H9 (cell line): Measurements from ENCODE around the gene MZT2A. TPM values are rescaled to one million over a fixed set of nuclear protein-coding genes. Genes with fewer than 3 reads are reported as not detected.
"Not testable (repeated sequence)": the region's sequence is repeated elsewhere in the genome, so short reads cannot be mapped to it uniquely, and the experiment has no call there.

ENCODE experiments used
- DNase-seq: peaks from one replicate; pipeline ENCODE4 v3.0.0-alpha.2; 2017
- H2AFZ ChIP-seq: one replicate; pipeline ENCODE4 v1.6.1; 2013; ENCODE audit warnings: mild to moderate bottlenecking, low read length, control low read depth, moderate library complexity
- H2AK5ac ChIP-seq: 2 replicates; pipeline ENCODE4 v1.6.1; 2013; ENCODE audit warnings: low read length, control low read depth, mixed read lengths; ENCODE audit not compliant: insufficient read length
- H2BK120ac ChIP-seq: one replicate; pipeline ENCODE4 v1.6.1; 2013; ENCODE audit warnings: low read depth, mild to moderate bottlenecking, low read length, control low read depth, inconsistent platforms; ENCODE audit not compliant: poor library complexity, severe bottlenecking
- H2BK12ac ChIP-seq: 2 replicates; pipeline ENCODE4 v1.6.1; 2013; ENCODE audit warnings: low read length, control low read depth, mixed read lengths, low read depth; ENCODE audit not compliant: insufficient read length
- H2BK15ac ChIP-seq: 2 replicates; pipeline ENCODE4 v1.6.1; 2013; ENCODE audit warnings: low read depth, low read length, control low read depth
- H2BK20ac ChIP-seq: one replicate; pipeline ENCODE4 v1.6.1; 2013; ENCODE audit warnings: low read depth, mild to moderate bottlenecking, low read length, control low read depth, inconsistent platforms; ENCODE audit not compliant: poor library complexity, severe bottlenecking
- H2BK5ac ChIP-seq: 2 replicates; pipeline ENCODE4 v1.6.1; 2013; ENCODE audit warnings: low read length, control low read depth, mixed read lengths; ENCODE audit not compliant: insufficient read length
- H3K14ac ChIP-seq: 2 replicates; pipeline ENCODE4 v1.6.1; 2013; ENCODE audit warnings: low read length, control low read depth; ENCODE audit not compliant: insufficient read depth
- H3K18ac ChIP-seq: 2 replicates; pipeline ENCODE4 v1.6.1; 2013; ENCODE audit warnings: low read depth, mild to moderate bottlenecking, mixed read lengths, low read length, control low read depth; ENCODE audit not compliant: insufficient read length
- H3K23ac ChIP-seq: 2 replicates; pipeline ENCODE4 v1.6.1; 2013; ENCODE audit warnings: low read length, control low read depth, mixed read lengths, low read depth; ENCODE audit not compliant: insufficient read length
- H3K23me2 ChIP-seq: 2 replicates; pipeline ENCODE4 v1.6.1; 2013; ENCODE audit warnings: low read depth, mild to moderate bottlenecking, mixed read lengths, low read length, control low read depth; ENCODE audit not compliant: insufficient read length, poor library complexity, severe bottlenecking
- H3K27ac ChIP-seq: 2 replicates; pipeline ENCODE4 v1.5.1; 2013; ENCODE audit warnings: low read length, control low read depth, mixed read lengths, low read depth; ENCODE audit not compliant: insufficient read length
- H3K27me3 ChIP-seq: 2 replicates; pipeline ENCODE4 v1.6.1; 2013; ENCODE audit warnings: low read length, control low read depth, inconsistent platforms; ENCODE audit not compliant: insufficient read depth
- H3K4ac ChIP-seq: 2 replicates; pipeline ENCODE4 v1.6.1; 2013; ENCODE audit warnings: low read depth, mild to moderate bottlenecking, control low read depth, inconsistent platforms, low read length, moderate library complexity
- H3K4me1 ChIP-seq: 2 replicates; pipeline ENCODE4 v1.6.1; 2013; ENCODE audit warnings: low read length, control low read depth, inconsistent platforms; ENCODE audit not compliant: insufficient read depth
- H3K4me2 ChIP-seq: 2 replicates; pipeline ENCODE4 v1.6.1; 2013; ENCODE audit warnings: low read length, control low read depth, mixed read lengths; ENCODE audit not compliant: insufficient read length, insufficient read depth
- H3K56ac ChIP-seq: 2 replicates; pipeline ENCODE4 v1.6.1; 2013; ENCODE audit warnings: low read depth, mild to moderate bottlenecking, mixed read lengths, low read length, control low read depth; ENCODE audit not compliant: insufficient read length
- H3K79me1 ChIP-seq: 2 replicates; pipeline ENCODE4 v1.6.1; 2013; ENCODE audit warnings: low read depth, mild to moderate bottlenecking, moderate library complexity, low read length, control low read depth, inconsistent platforms; ENCODE audit not compliant: insufficient read depth, poor library complexity, severe bottlenecking
- H3K79me2 ChIP-seq: 2 replicates; pipeline ENCODE4 v1.6.1; 2013; ENCODE audit warnings: low read length, control low read depth, inconsistent platforms; ENCODE audit not compliant: insufficient read depth
- H3K9ac ChIP-seq: 2 replicates; pipeline ENCODE4 v1.6.1; 2013; ENCODE audit warnings: low read length, control low read depth, mixed read lengths; ENCODE audit not compliant: insufficient read length; ENCODE audit errors: extremely low read depth
- H3K9me3 ChIP-seq: one replicate; pipeline ENCODE4 v1.6.1; 2013; ENCODE audit warnings: low read depth, low read length, inconsistent platforms; ENCODE audit not compliant: control insufficient read depth
- H3T11ph ChIP-seq: one replicate; pipeline ENCODE4 v1.6.1; 2013; ENCODE audit warnings: mild to moderate bottlenecking, low read length, control low read depth, inconsistent platforms
- H4K20me1 ChIP-seq: one replicate; pipeline ENCODE4 v1.6.1; 2013; ENCODE audit not compliant: control insufficient read depth, insufficient read length, insufficient read depth
- H4K5ac ChIP-seq: 2 replicates; pipeline ENCODE4 v1.6.1; 2013; ENCODE audit warnings: low read depth, mild to moderate bottlenecking, mixed read lengths, low read length, control low read depth; ENCODE audit not compliant: insufficient read length
- H4K8ac ChIP-seq: replicated peaks from 2 replicates; pipeline ENCODE4 v1.6.1; 2013; ENCODE audit warnings: low read length, control low read depth, mixed read lengths, low read depth; ENCODE audit not compliant: insufficient read length
- H4K91ac ChIP-seq: 2 replicates; pipeline ENCODE4 v1.6.1; 2013; ENCODE audit warnings: low read depth, mild to moderate bottlenecking, moderate library complexity, mixed read lengths, low read length, control low read depth; ENCODE audit not compliant: insufficient read length
- H3K27ac Mint-ChIP-seq, 3 experiments: 2 replicates in 2 of 3; 3 replicates in 1 of 3; pipeline ENCODE4 v1.8.0; 2020 to 2021; ENCODE audit warnings: mixed read lengths in 3 of 3, mild to moderate bottlenecking in 1 of 3, moderate library complexity in 1 of 3
- H3K27me3 Mint-ChIP-seq: 2 replicates; pipeline ENCODE4 v1.8.0; 2021; ENCODE audit warnings: low read depth, mild to moderate bottlenecking, moderate library complexity, mixed read lengths
- H3K36me3 Mint-ChIP-seq, 3 experiments: 2 replicates in 2 of 3; 3 replicates in 1 of 3; pipeline ENCODE4 v1.8.0; 2020 to 2021; ENCODE audit warnings: low read depth in 3 of 3, mixed read lengths in 3 of 3; ENCODE audit not compliant: insufficient read depth in 1 of 3
- H3K4me1 Mint-ChIP-seq, 2 experiments: 2 replicates each; pipeline ENCODE4 v1.8.0; 2020; ENCODE audit warnings: mixed read lengths in 2 of 2
- H3K4me3 Mint-ChIP-seq, 2 experiments: 2 replicates in 1 of 2; 3 replicates in 1 of 2; pipeline ENCODE4 v1.8.0; 2020 to 2021; ENCODE audit warnings: mild to moderate bottlenecking in 2 of 2, mixed read lengths in 2 of 2, moderate library complexity in 1 of 2
- H3K9me3 Mint-ChIP-seq, 2 experiments: 2 replicates in 1 of 2; 3 replicates in 1 of 2; pipeline ENCODE4 v1.8.0; 2020; ENCODE audit warnings: mild to moderate bottlenecking in 2 of 2, mixed read lengths in 2 of 2, moderate library complexity in 1 of 2
- CTCF ChIP-seq: fragments of 200-600 bp; sonication (generic); conservative IDR thresholded peaks from 3 replicates; pipeline ENCODE4 v1.8.0; 2021; ENCODE audit warnings: antibody characterized with exemption, mild to moderate bottlenecking
- WGBS: extraction: QIAGEN DNeasy Blood & Tissue Kit; methylation state at CpG from one replicate; pipeline ENCODE4 v1.1.7; 2013; ENCODE audit warnings: missing lambda C conversion rate, low lambda C conversion rate, mixed read lengths; ENCODE audit not compliant: insufficient read length; ENCODE audit errors: extremely low coverage; 5-methylcytosine and 5-hydroxymethylcytosine counted together
- total RNA-seq: library from RNA; stranded (reverse); gene quantifications from 2 replicates; pipeline ENCODE4 v1.2.1, GENCODE V29; 2021

The MZT2A gene
- total RNA-seq, 1 experiment from 2014 or later, result 127 TPM

GRCh38 chr2:131535526-131535925 lies 43.3 kb upstream of the MZT2A start:
- no peaks in the 10 kb centered on the region for H3K9me3 Mint-ChIP-seq
- Histone ChIP-seq H3K14ac (no peak overlapping the region), H2AK5ac (no peak overlapping the region), H2BK120ac (no peak overlapping the region), H3K27ac (no peak overlapping the region), H3T11ph (no peak overlapping the region), H3K79me1 (no peaks in the 10 kb centered on the region), H2BK15ac (no peak overlapping the region), H2BK5ac (no peak overlapping the region), H4K8ac (no peak overlapping the region), H3K4ac (no peak overlapping the region), H3K9ac (no peak overlapping the region), H4K20me1 (no peaks in the 10 kb centered on the region), H3K23ac (no peak overlapping the region), H3K23me2 (no peaks in the 10 kb centered on the region), H3K4me1 (no peaks in the 10 kb centered on the region), H3K9me3 (no peaks in the 10 kb centered on the region), H3K27me3 (no peaks in the 10 kb centered on the region), H2AFZ (no peak overlapping the region), H4K91ac (no peak overlapping the region), H3K56ac (no peak overlapping the region), H2BK20ac (no peak overlapping the region), H3K18ac (no peak overlapping the region), H3K4me2 (no peak overlapping the region), H2BK12ac (no peak overlapping the region), H4K5ac (no peak overlapping the region), H3K79me2 (no peaks in the 10 kb centered on the region)
- no peaks in the 10 kb centered on the region for H3K36me3 Mint-ChIP-seq
- H3K4me3 Mint-ChIP-seq, result no peak overlapping the region
- TF ChIP-seq CTCF, result no peak
- H3K27ac Mint-ChIP-seq, result no peak overlapping the region
- DNase-seq, result no peak
- WGBS, result no CpG with 5 or more reads among the region's 4 CpGs
- H3K4me1 Mint-ChIP-seq, result no peaks in the 10 kb centered on the region
- no peaks in the 10 kb centered on the region; the same call in 1 of the 2 replicates for H3K27me3 Mint-ChIP-seq

- not testable (repeated sequence) for H3K4me3 Mint-ChIP-seq, H3K79me1 ChIP-seq, H3K36me3 Mint-ChIP-seq, H3K56ac ChIP-seq, H3K23ac ChIP-seq, H2BK20ac ChIP-seq, H3K23me2 ChIP-seq, H3K27me3 ChIP-seq, H3K79me2 ChIP-seq, H2BK5ac ChIP-seq, H3K4me2 ChIP-seq, DNase-seq, H2BK12ac ChIP-seq, H2AFZ ChIP-seq, H3K9me3 Mint-ChIP-seq, H3T11ph ChIP-seq, H4K20me1 ChIP-seq, H3K4ac ChIP-seq, H4K91ac ChIP-seq, H3K4me1 Mint-ChIP-seq, H3K9ac ChIP-seq, H3K14ac ChIP-seq, H3K27ac Mint-ChIP-seq, H2AK5ac ChIP-seq, H3K9me3 ChIP-seq, H3K27me3 Mint-ChIP-seq, H4K8ac ChIP-seq, H3K27ac ChIP-seq, H3K4me1 ChIP-seq, H3K18ac ChIP-seq, H4K5ac ChIP-seq, H2BK120ac ChIP-seq, H2BK15ac ChIP-seq
- no CpG with 5 or more reads among the region's 11 CpGs for WGBS
Observed at GRCh38 chr2:131534965-131535364, 42.8 kb upstream of the MZT2A start.
